HG02943 (cell line): ENCODE results near the gene CDADC1.
A peak's percentile ranks its signal among the peaks of the same experiment; 100 is the strongest.
"Not testable (repeated sequence)": the region's sequence is repeated elsewhere in the genome, so short reads cannot be mapped to it uniquely, and the experiment has no call there.

Experiments used
- ATAC-seq: cut with Tn5 transposase; IDR thresholded peaks from one replicate; pipeline ENCODE4 v1.9.1; 2021; ENCODE audit warnings: mild to moderate bottlenecking, low read depth, moderate library complexity; ENCODE audit not compliant: unreplicated experiment

The CDADC1 gene

DNA sequence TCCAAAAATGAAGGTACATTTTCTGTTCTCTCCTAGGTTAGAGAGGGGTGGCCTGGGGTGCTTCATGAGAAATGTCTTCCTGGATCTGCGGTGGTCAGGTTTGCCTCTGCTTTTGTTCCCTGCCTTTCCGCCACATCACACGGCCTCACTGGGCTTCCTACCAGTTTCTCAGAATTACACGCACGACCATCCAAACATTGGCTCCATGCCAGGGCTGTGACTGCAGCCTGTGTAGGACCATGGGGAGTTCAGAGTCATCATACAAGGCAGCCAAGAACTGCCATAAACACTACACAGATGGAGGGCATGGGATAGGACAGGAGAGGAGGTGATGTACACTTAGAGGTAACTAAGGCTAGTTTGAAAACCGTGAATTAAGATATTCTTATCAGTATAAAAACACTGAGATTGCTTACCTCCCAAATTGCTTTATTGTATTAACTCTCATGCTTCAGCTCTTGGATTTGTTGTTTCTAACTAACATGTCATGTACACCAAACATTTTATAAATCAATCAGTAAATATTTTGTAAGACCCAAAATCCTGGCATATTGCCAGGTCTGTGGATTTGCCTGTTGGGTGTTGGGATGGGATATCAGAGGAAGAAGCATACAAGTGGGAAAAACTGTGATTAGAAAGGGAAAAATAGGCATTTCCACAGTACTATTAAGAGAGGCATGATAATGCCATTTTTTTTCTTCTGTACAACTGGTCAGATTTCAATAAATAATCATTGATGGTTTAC, 45.2 kb downstream of the CDADC1 start:
- no peak for ATAC-seq

DNA sequence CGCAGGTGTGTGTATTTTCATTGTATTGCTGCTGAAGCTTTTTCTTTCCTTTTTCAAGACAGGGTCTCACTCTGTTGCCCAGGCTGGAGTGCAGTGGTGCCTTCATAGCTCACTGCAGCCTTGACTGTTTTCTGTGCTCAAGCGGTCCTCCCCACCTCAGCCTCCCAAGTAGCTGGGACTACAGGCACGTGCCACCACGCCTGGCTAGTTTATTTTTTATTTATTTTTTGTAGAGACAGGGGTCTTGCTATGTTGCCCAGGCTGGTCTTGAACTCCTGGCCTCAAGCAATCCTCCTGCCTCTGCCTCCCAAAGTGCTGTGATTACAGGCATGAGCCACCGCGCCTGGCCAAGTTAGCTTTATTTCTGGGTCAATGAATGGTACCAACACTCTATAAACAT, 47.0 kb downstream of the CDADC1 start:
- not testable (repeated sequence) for ATAC-seq

DNA sequence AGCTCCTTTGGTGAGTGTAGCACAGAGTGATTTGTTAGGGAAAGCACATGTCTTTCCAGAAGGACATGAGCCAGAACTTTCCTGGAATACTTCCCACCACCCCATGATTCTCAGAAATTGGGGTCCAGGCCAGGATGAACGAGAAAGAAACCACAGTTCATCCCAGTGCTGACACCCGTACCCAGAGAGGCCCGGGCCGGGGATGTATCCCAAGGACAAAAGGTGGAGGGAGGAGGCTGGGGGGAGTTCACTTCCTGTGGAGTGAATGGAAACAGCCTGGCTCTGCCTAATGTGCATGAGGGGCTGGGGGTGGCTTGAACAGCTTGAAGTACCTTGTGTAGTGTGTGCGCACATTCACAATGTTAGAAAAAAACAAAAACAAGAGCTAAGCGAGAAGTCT, 47.5 kb downstream of the CDADC1 start:
- ATAC-seq = no peak

DNA sequence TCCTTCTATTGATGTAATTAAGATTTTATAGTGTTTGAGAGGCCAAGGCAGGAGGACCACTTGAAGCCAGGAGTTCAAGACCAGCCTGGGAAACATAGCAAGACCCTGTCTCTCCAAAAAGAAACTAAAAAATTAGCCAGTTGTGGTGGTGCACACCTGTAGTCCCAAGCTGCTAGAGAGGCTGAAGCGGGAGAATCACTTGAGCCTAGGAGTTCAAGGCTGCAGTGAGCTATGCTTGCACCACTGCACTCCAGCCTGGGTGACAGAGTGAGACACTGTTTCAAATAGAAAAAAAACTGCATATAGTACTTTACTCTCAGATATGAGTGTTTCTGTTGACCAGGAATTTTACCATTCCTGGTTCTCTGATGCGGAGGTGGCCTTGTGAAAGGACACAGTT, 48.9 kb downstream of the CDADC1 start:
- no peak for ATAC-seq

DNA sequence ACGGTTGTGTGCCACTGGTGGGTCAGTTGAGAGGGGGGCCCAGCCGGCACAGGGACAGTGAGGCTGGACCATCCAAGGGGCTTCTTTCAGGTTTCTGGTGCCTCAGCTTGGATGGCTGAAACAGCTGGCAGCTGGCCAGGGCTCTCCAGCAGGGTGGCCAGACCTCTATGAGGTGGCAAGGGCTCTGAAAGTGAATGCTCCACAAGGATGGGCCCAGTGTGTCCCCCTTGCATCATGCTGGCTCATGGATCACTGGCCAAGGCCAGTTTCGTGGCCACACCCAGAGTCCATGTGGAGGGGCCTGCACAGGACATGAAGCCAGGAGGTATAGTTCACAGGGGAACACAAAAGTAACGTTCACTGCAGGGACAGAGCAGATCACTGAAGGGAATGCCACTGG, 49.6 kb downstream of the CDADC1 start:
- ATAC-seq = no peak

DNA sequence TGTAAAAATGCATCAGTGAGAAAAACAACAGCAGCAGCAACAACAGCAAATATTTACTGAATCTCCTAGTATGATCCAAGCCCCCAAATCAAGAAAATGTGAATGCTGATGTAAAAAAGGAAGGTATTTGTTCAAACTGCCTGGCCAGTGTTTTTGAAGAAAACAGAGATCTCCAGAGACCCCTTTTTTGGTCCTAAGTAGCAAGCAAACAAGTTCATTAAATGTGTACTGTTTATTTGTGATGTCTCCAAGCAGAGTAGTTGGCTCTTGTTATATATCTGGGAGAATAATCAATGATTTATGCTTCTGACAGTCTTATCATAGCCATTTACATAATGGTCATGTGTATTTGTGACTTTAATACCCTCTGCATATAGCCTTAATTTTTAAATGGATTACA, 50.7 kb downstream of the CDADC1 start:
- ATAC-seq = no peak

DNA sequence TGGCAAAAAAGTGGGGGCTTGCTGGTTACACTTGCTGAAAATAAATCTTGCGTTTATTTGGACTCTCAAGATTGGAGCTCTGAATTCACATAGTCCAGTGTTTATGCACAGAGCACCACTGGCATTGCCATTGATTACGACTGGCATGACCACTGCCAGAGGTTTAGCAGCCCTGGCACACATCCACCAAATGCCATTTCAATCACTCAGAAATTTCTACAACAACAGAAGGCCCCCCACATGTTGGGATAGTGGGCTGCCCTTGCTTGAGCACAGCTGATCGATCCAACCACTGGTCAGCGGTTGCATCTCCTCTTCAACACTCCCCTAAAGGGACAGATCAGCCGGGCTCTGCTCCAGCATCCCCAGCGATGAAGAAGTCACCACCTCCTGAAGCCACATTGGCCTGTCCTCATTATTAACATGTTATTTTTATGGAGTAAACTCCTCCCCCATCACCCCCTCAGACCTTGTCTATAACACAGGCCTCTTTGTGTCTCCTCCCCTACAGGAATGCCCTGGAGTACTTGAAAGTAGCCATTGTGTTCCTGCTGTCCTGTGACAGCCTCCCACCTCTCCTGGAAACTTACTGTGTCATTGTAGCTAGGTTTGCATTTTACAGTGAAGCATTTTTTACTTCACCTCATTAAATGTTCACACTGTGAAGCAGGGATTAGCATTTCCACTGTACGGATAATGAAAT, 51.3 kb downstream of the CDADC1 start:
- no peak for ATAC-seq

DNA sequence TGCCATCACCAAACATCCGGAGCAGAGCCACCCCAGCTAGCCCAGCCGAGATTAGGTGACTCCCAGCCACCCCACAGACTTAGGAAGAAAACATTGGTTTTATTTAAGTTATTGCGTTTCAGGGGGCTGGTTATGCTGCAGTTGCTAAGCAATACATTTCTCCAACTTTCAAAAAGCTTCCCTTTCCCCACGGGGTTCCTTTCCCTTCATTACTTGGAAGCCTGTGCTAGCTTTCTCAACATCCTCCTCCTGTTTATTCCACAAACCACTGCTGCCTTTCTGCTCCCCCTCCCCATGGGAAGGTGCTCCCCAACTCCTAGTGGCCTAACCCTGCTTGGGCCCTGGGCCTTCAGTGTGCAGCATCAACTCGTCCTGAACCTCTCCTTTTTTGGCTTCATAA, 52.6 kb downstream of the CDADC1 start:
- ATAC-seq = no peak

DNA sequence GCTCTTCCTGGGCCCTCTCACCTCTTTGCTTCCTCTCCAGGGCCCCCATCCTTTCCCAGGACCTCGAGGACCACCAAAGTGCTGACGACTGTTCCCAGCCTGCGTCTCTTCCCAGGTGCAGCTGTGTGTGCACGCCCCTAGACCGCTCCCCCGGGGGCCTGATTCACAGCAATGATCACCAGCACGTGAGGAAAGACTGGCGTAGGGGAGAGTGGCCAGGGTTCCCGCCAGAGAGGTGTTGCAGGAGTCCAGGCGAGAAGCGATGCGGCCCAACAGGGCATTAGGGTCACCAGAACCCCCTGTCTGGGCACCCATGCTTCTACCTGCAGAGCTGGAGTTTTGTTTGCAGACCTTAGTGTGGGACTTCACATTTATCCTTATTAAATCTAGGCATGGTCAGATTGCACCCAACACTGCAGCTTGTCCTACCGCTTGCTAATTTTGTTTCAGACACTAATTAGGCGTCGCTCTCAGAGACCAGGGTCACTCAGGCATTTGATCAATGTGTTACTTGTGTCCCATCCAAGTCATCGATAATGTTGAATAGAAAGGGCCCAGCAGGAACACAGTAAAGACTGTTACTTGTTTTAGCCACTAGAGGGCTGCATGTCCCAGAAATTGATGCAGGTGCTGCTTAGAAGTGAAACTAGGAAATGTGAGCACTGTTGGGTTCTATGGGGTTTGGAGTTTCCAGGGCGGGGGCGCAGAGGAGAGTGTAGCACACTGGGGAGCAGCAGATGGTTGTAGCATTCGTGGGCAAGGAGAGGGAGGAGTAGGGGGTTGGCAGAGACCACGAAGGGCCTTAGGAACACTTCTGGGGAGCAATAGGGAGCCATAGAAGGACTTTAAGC, 53.2 kb downstream of the CDADC1 start:
- peak; percentile 86 for ATAC-seq

DNA sequence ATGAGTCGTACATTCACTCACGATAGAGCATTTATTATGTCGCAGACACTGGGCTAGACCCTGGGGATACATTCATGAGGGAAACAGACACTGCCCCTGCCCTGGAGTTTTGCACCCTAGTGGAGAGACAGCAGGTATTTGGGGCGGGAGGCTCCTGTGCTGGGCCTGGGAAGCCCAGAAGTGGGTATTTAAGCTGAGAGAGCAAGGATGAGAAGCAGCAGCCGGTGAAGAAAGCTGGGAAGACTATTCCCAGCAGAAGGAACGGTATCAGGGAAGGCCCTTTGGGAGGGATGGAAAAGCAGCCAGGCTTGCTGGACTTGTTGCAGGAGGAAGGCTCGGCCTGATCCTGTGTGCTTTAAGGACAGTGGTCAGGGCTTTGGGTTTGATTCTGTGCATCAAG, 54.5 kb downstream of the CDADC1 start:
- ATAC-seq = no peak

DNA sequence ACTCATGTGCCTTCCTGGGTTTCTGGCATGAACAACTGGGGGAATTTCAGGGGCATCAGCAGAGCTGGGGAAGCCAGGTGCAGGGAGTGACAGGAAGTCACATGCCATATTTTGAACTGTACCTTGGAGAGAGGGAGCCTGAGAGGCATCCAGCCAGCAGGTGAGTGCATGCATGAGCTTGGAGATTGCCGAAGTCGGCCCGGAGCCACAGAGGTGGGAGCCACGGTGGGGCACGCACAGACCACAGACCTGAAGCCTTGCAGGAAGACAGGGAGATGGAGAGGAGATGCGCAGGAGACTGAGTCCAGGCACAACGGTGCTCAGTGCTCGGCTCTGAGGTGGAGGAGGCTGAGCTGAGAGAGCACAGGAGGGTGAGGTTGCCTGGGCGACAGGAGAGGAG, 55.1 kb downstream of the CDADC1 start:
- ATAC-seq = no peak

DNA sequence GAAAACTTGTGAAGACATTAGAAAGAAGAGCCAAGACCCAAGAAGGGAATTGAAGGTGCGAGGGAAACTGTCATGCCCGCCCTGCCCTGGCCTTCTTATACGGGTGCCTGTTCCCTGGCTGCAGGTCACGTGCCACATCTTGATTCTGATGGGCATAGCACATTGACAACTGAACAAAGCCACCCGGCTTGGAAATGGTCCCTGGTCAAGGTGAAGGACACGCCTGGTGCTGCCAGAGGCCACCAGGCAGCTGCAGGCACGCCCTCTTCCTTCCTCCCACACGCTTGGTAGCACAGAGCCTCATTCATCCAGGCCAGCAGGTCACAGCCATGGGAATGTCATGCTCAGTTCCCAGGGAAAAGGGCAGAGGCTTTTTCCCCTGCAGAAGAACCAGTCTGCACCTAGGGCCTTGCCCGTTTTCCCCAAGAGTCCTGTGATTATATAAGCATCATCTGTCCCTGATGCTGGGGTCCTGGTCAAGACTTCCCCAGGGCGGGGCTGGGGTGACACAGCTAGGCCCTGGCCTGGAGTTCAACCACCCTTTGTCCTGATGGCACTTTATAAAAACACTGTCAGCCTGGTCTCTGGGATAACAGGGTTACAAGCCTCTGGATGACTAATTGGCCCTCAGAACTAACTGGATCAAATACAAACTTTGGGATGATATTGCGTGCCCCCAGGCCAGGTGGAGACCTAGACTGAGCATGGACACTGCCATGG, 56.0 kb downstream of the CDADC1 start:
- no peak for ATAC-seq

DNA sequence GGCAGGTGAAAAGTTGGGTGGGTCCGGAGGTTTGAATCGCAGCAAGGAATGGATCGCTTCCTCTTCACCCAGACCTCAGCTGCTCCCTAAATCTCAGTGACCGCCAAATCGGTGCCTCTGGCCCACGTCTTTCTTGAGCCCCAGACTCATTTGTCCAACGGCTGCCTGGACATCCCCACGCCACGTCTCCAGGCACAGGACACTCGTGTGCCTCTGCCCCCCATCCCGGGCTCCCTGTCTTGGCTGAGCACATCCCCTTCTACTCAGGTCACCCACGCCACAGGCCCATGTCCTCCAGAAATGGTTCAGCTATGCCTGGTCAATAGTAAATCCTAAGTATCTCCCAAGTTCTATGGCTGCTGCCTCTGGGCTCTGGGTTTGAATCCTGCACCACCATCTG, 56.6 kb downstream of the CDADC1 start:
- no peak for ATAC-seq

DNA sequence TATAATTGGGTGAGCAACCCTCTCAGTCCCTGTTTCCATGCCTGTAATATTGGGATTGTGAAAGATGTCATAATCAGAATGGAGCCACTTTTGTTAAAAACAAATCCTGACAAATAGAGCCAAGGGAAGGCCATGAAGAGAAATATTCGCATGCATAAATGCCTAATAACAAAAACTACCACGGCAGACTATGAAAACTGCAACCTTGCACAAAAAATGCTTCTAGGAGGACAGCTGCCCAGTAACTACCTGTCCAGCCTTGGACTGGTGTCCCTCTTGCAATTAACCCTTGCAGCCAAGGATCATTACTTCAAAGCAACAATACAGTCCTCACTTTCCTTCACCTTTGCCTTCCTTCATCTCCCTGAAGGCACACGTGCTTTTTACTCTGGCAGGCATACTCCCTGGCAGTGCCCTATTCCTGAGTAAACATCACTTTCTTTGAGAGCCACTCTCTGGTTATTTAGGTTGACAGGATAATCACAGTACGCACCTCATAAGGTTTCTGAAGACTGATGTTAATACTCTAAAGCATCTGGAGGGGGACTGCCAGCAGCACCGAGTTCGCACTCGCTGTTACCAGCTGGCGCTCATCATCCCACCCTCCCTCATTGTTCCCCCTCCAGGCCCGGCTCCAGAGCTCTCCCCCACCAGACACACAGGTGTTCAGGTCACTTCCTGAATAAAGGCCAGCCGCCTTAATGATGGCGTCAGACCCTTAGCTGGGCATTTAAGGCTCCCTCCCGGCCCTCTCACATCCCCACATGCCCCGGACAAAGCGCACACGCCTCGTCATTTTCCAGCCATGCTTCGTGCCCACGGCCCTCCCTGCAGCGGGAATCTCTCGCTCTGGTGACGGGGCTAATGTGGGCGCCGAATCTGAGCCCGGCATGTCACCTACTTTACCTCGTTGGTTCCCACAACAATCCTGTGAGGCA, 57.3 kb downstream of the CDADC1 start:
- no peak for ATAC-seq

DNA sequence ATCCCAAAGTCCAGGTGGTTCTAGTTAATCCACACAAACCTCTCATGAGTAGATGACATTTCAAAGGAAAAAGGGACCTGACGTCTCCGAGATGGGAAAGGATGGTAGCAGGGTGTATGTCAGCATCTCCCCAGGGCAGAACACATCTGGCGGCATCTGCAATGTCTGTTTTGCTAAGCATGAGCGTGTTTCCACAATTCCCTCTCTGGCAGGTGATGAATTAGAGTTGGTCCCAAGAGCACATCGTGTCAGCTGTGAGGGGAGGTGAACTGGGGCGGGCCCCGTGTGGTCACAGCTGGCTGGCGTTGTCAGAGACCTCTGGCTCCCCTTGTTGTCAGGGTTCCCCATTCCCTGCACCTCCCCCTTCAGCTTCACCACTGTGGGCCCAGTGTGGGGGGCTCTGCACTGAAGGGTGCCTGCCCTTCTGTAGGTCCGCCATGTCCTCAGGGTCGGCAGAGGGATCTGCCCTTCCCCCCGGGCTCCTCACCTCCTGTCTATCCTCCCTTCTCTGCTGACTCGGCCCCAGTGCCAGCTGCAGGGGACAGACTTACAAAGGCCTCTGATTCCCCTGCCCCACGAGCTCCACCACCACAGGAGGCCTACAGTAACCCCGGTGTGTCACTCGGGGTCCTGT, 58.2 kb downstream of the CDADC1 start:
- no peak for ATAC-seq

DNA sequence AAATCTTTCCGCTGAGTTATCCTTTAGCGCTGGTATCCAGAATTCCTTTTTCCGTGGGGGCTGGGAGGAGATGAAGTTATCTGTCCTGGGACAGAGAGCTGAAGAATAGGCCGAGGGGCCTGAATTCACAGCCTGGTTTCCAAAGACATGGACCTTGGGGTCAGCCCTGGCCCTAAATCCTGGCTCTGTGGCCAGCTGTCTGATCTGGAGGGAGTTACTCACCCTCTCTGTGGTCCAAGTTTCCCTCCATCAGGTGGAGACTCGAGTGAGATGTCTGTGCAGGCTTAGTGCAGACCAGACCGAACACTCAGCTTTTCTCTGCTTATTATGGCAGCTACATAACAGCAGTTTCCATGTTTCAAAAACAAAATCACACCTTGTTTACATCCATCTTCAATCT, 59.6 kb downstream of the CDADC1 start:
- no peak for ATAC-seq

DNA sequence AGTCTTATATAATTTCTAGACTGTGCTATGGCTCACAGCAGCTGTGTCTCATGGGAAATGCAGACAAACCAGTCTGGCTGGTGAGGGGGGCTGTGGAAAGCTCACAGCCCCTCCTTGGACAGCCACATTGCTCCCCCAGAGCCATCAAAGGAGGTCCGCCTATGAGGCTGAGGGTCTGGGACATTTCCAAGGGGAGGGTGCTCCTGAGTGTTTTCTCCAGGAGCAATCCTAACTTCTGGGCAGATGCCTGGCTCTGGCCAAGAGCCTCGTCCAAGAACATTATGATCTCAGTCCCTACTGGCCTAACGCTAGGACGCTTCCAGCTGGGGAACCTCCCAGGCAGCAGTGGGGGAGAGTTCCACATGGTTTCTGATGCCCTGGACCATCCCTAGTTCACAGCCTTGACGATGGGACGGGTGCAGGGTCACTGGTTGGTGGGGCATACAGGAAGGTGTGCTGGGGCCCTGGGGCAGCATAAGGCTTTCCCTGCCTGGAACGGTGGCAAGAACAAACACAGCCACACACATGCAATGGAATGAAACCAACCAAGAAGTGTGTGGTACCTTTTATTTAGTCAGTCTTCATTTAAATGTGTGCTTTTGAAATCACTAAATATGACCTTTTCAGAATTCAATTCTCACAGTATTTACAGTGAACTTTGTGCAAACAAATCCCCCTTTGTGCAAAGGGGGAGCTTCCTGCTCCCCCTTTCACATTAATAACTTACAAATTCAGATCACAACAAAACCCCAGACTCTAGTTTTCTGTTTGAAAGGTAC, 60.6 kb downstream of the CDADC1 start:
- no peak for ATAC-seq

DNA sequence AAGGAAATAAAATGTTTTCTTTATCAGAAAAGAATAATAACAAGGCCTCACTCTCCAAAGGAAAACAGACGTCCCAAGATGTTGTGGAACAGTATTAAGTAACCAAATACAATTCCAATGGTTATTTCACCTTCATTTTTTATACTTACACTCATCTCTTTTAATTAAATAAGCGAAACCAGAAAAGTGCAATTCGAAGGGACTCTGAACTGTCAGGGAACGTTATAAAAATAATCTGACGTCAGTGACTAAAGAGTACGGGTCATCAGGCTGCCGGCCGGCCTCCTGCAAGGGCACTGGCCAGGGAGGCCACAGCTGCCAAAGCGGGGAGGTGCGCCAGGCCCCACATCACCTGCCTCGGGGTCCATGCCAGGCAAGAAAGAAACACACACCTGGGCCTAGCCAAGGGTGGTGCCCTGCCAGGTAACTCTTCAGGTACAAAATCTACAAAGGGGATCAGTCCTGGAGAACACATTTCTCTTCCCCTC, 61.2 kb downstream of the CDADC1 start:
- no peak for ATAC-seq
